ENCODE results near the gene ADK. TPM values are rescaled to one million over a fixed set of nuclear protein-coding genes. Genes with fewer than 3 reads are reported as not detected.

Gene ADK
- total and polyA plus RNA-seq, 2 experiments from 2014 or later = 39.9 to 53.0 TPM

- TF ChIP-seq, protein P1, sequence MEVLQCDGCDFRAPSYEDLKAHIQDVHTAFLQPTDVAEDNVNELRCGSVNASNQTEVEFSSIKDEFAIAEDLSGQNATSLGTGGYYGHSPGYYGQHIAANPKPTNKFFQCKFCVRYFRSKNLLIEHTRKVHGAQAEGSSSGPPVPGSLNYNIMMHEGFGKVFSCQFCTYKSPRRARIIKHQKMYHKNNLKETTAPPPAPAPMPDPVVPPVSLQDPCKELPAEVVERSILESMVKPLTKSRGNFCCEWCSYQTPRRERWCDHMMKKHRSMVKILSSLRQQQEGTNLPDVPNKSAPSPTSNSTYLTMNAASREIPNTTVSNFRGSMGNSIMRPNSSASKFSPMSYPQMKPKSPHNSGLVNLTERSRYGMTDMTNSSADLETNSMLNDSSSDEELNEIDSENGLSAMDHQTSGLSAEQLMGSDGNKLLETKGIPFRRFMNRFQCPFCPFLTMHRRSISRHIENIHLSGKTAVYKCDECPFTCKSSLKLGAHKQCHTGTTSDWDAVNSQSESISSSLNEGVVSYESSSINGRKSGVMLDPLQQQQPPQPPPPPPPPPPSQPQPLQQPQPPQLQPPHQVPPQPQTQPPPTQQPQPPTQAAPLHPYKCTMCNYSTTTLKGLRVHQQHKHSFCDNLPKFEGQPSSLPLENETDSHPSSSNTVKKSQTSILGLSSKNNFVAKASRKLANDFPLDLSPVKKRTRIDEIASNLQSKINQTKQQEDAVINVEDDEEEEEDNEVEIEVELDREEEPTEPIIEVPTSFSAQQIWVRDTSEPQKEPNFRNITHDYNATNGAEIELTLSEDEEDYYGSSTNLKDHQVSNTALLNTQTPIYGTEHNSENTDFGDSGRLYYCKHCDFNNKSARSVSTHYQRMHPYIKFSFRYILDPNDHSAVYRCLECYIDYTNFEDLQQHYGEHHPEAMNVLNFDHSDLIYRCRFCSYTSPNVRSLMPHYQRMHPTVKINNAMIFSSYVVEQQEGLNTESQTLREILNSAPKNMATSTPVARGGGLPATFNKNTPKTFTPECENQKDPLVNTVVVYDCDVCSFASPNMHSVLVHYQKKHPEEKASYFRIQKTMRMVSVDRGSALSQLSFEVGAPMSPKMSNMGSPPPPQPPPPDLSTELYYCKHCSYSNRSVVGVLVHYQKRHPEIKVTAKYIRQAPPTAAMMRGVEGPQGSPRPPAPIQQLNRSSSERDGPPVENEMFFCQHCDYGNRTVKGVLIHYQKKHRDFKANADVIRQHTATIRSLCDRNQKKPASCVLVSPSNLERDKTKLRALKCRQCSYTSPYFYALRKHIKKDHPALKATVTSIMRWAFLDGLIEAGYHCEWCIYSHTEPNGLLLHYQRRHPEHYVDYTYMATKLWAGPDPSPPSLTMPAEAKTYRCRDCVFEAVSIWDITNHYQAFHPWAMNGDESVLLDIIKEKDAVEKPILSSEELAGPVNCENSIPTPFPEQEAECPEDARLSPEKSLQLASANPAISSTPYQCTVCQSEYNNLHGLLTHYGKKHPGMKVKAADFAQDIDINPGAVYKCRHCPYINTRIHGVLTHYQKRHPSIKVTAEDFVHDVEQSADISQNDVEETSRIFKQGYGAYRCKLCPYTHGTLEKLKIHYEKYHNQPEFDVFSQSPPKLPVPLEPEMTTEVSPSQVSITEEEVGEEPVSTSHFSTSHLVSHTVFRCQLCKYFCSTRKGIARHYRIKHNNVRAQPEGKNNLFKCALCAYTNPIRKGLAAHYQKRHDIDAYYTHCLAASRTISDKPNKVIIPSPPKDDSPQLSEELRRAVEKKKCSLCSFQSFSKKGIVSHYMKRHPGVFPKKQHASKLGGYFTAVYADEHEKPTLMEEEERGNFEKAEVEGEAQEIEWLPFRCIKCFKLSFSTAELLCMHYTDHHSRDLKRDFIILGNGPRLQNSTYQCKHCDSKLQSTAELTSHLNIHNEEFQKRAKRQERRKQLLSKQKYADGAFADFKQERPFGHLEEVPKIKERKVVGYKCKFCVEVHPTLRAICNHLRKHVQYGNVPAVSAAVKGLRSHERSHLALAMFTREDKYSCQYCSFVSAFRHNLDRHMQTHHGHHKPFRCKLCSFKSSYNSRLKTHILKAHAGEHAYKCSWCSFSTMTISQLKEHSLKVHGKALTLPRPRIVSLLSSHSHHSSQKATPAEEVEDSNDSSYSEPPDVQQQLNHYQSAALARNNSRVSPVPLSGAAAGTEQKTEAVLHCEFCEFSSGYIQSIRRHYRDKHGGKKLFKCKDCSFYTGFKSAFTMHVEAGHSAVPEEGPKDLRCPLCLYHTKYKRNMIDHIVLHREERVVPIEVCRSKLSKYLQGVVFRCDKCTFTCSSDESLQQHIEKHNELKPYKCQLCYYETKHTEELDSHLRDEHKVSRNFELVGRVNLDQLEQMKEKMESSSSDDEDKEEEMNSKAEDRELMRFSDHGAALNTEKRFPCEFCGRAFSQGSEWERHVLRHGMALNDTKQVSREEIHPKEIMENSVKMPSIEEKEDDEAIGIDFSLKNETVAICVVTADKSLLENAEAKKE (CRISPR knock-in tag; IDR thresholded peaks at IDR 0.05) = no peak
These were observed 87.5 kb downstream of the ADK start (continued) for GRCh38 chr10:74238516-74238915.

DNA sequence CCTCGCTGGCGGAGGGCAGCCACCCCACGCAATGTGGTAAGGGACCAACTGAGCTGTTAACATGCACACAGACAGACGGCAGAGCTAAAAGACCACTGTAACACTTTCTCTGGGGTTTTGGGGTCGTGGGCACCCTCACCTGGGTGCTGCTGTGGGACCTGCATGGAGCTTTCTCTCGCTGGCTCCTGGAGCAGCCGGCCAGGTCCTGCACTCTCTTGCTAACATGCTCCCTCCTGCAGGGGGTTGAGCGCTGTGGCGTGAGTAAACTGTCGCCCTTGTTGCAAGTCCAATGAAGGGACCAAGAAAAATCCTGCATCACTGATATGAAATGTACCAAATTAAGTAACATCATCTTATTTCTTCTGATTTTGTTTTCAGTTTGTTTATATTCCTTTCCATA lies 92.0 kb downstream of the ADK start:
- no peaks in the 10 kb centered on the region for H4K20me1 ChIP-seq (replicated peaks; ENCODE audit: insufficient read depth)
- H3K4me2 ChIP-seq = no peak overlapping the region
- no peak overlapping the region for H3K27ac ChIP-seq (ENCODE audit: low read depth)
- H3K79me2 ChIP-seq (replicated peaks; ENCODE audit: insufficient read depth) = no peaks in the 10 kb centered on the region
- no peak for DNase-seq (ENCODE audit: low spot score)
- no peaks in the 10 kb centered on the region for H3K9me2 ChIP-seq (ENCODE audit: insufficient read depth)
- peak; percentile 56 for ATAC-seq
- Mint-ChIP-seq H3K27ac (no peak overlapping the region), H3K27me3 (ENCODE audit: insufficient read depth, low read depth, poor library complexity) (no peaks in the 10 kb centered on the region), H3K4me1 (peaks cover 2% of the 10 kb centered on the region; the same call in 2 of the 3 replicates), H3K4me3 (no peak overlapping the region), H3K9me3 (no peaks in the 10 kb centered on the region), H3K36me3 (ENCODE audit: low read depth) (peaks cover 8% of the 10 kb centered on the region)
- no peaks in the 10 kb centered on the region for H3F3A ChIP-seq (replicated peaks; ENCODE audit: low read depth)
- TF ChIP-seq, protein P2, sequence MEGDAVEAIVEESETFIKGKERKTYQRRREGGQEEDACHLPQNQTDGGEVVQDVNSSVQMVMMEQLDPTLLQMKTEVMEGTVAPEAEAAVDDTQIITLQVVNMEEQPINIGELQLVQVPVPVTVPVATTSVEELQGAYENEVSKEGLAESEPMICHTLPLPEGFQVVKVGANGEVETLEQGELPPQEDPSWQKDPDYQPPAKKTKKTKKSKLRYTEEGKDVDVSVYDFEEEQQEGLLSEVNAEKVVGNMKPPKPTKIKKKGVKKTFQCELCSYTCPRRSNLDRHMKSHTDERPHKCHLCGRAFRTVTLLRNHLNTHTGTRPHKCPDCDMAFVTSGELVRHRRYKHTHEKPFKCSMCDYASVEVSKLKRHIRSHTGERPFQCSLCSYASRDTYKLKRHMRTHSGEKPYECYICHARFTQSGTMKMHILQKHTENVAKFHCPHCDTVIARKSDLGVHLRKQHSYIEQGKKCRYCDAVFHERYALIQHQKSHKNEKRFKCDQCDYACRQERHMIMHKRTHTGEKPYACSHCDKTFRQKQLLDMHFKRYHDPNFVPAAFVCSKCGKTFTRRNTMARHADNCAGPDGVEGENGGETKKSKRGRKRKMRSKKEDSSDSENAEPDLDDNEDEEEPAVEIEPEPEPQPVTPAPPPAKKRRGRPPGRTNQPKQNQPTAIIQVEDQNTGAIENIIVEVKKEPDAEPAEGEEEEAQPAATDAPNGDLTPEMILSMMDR (conservative IDR thresholded peaks at IDR 0.05; ENCODE audit: low read depth in 2 of 2) = no peak
- H3K4me3 ChIP-seq = no peak overlapping the region
- no peaks in the 10 kb centered on the region for H3K27me3 ChIP-seq (ENCODE audit: insufficient read depth)
- H3K36me3 ChIP-seq (ENCODE audit: insufficient read depth) = no peaks in the 10 kb centered on the region
- H2AFZ ChIP-seq = no peak overlapping the region
- H3K4me1 ChIP-seq (ENCODE audit: insufficient read depth) = peaks cover 4% of the 10 kb centered on the region; the same call in 1 of the 2 replicates
